Astrocyte (in vitro differentiated cells and primary cell): ENCODE results near the gene ZNF540. TPM values are rescaled to one million over a fixed set of nuclear protein-coding genes. Genes with fewer than 3 reads are reported as not detected.
A peak's percentile ranks its signal among the peaks of the same experiment; 100 is the strongest.

Experiments
- DNase-seq: peaks from one replicate; pipeline ENCODE4 v3.0.0-alpha.2; 2010; ENCODE audit warnings: low read depth
- FAIRE-seq: peaks from 2 replicates; lab custom pipeline; 2011; peaks lifted over from hg19 to GRCh38; lab: Jason Lieb, UNC
- H2AFZ ChIP-seq: 2 replicates; pipeline ENCODE4 v1.6.0; 2012; ENCODE audit warnings: low read depth, low read length, inconsistent platforms
- H3K27ac ChIP-seq: 2 replicates; pipeline ENCODE4 v1.5.1; 2011; ENCODE audit warnings: low read depth, low read length, inconsistent platforms
- H3K27me3 ChIP-seq: 2 replicates; pipeline ENCODE4 v1.6.0; 2011; ENCODE audit warnings: low read length, inconsistent platforms; ENCODE audit not compliant: insufficient read depth
- H3K36me3 ChIP-seq: 2 replicates; pipeline ENCODE4 v1.5.1; 2011; ENCODE audit warnings: low read length, inconsistent platforms; ENCODE audit not compliant: insufficient read depth
- H3K4me1 ChIP-seq: 2 replicates; pipeline ENCODE4 v1.5.1; 2011; ENCODE audit warnings: low read length, inconsistent platforms; ENCODE audit not compliant: insufficient read depth
- H3K4me2 ChIP-seq: 2 replicates; pipeline ENCODE4 v1.6.0; 2012; ENCODE audit warnings: low read length, inconsistent platforms
- H3K4me3 ChIP-seq: 2 replicates; pipeline ENCODE4 v1.5.1; 2011; ENCODE audit warnings: low read depth, mild to moderate bottlenecking, low read length, inconsistent platforms; ENCODE audit not compliant: insufficient read depth
- H3K79me2 ChIP-seq: 2 replicates; pipeline ENCODE4 v1.6.0; 2012; ENCODE audit warnings: mild to moderate bottlenecking, low read length, inconsistent platforms; ENCODE audit not compliant: insufficient read depth
- H3K9ac ChIP-seq: 2 replicates; pipeline ENCODE4 v1.6.0; 2012; ENCODE audit warnings: mild to moderate bottlenecking, low read length, inconsistent platforms
- H3K9me3 ChIP-seq: 2 replicates; pipeline ENCODE4 v1.5.1; 2012; ENCODE audit warnings: low read depth, mild to moderate bottlenecking, low read length, inconsistent platforms; ENCODE audit not compliant: insufficient read depth
- H4K20me1 ChIP-seq: 2 replicates; pipeline ENCODE4 v1.6.0; 2012; ENCODE audit warnings: low read length, inconsistent platforms; ENCODE audit not compliant: insufficient read depth
- H3K27ac Mint-ChIP-seq: one replicate; pipeline ENCODE4 v1.8.0; 2021; ENCODE audit warnings: mild to moderate bottlenecking, mixed read lengths; ENCODE audit not compliant: unreplicated experiment
- H3K27me3 Mint-ChIP-seq: one replicate; pipeline ENCODE4 v1.8.0; 2021; ENCODE audit warnings: low read depth, mixed read lengths; ENCODE audit not compliant: unreplicated experiment
- H3K36me3 Mint-ChIP-seq: one replicate; pipeline ENCODE4 v1.8.0; 2021; ENCODE audit warnings: low read depth, mixed read lengths; ENCODE audit not compliant: unreplicated experiment
- H3K4me1 Mint-ChIP-seq: one replicate; pipeline ENCODE4 v1.8.0; 2021; ENCODE audit warnings: low read depth, mixed read lengths; ENCODE audit not compliant: unreplicated experiment
- H3K4me3 Mint-ChIP-seq: one replicate; pipeline ENCODE4 v1.8.0; 2021; ENCODE audit warnings: mild to moderate bottlenecking, moderate library complexity, mixed read lengths; ENCODE audit not compliant: unreplicated experiment
- H3K9me3 Mint-ChIP-seq: one replicate; pipeline ENCODE4 v1.8.0; 2021; ENCODE audit warnings: mild to moderate bottlenecking, mixed read lengths; ENCODE audit not compliant: unreplicated experiment
- CTCF ChIP-seq: IDR thresholded peaks from 2 replicates; pipeline ENCODE4 v1.5.1; 2011; ENCODE audit warnings: low read depth, mild to moderate bottlenecking, inconsistent platforms, low read length, moderate library complexity; ENCODE audit not compliant: insufficient read depth
- EZH2 ChIP-seq: IDR thresholded peaks from 2 replicates; pipeline ENCODE4 v1.6.1; 2012; ENCODE audit warnings: mild to moderate bottlenecking, low read length, inconsistent platforms; ENCODE audit not compliant: insufficient read depth
- total RNA-seq: library from RNA; stranded (reverse); gene quantifications from 2 replicates; pipeline ENCODE4 v1.2.1, GENCODE V29; 2021

The ZNF540 gene
- total RNA-seq, 1 donor from 2014 or later = 0.66 TPM

GRCh38 chr19:37654118-37654517 lies 59.4 kb downstream of the ZNF540 start:
- peaks cover 58% of the 10 kb centered on the region for H3K79me2 ChIP-seq
- H2AFZ ChIP-seq = peak overlapping the region; percentile 100
- H3K4me3 ChIP-seq = peak overlapping the region; percentile 87
- DNase-seq = no peak
- H3K27me3 Mint-ChIP-seq = no peaks in the 10 kb centered on the region
- H3K9me3 Mint-ChIP-seq = peaks cover 6% of the 10 kb centered on the region
- peaks cover 2% of the 10 kb centered on the region for H3K4me1 Mint-ChIP-seq
- H3K27me3 ChIP-seq = no peaks in the 10 kb centered on the region
- H3K27ac ChIP-seq = peak overlapping the region; percentile 86
- peak overlapping the region; percentile 0 for H3K27ac Mint-ChIP-seq
- FAIRE-seq = no peak
- H3K4me3 Mint-ChIP-seq = peak overlapping the region; percentile 96
- peaks cover 14% of the 10 kb centered on the region for H3K4me1 ChIP-seq
- TF ChIP-seq EZH2 = no peak
- peaks cover 8% of the 10 kb centered on the region for H4K20me1 ChIP-seq
- H3K9me3 ChIP-seq = no peaks in the 10 kb centered on the region
- peak overlapping the region; percentile 97 for H3K4me2 ChIP-seq
- H3K9ac ChIP-seq = peak overlapping the region; percentile 89
- peaks cover 14% of the 10 kb centered on the region for H3K36me3 Mint-ChIP-seq
- no peaks in the 10 kb centered on the region for H3K36me3 ChIP-seq

- no peaks in the 10 kb centered on the region for H3K36me3 ChIP-seq
- H3K9ac ChIP-seq = peak overlapping the region; percentile 89
- peak overlapping the region; percentile 87 for H3K4me3 ChIP-seq
- Mint-ChIP-seq H3K27ac (peak overlapping the region; percentile 41), H3K4me1 (peaks cover 2% of the 10 kb centered on the region), H3K36me3 (peaks cover 8% of the 10 kb centered on the region), H3K9me3 (peaks cover 11% of the 10 kb centered on the region), H3K4me3 (peak overlapping the region; percentile 96), H3K27me3 (no peaks in the 10 kb centered on the region)
- peaks cover 14% of the 10 kb centered on the region for H3K4me1 ChIP-seq
- peaks cover 52% of the 10 kb centered on the region for H3K79me2 ChIP-seq
- H3K4me2 ChIP-seq = peak overlapping the region; percentile 97
- DNase-seq (peak; percentile 39), FAIRE-seq (no peak)
- H4K20me1 ChIP-seq = peaks cover 8% of the 10 kb centered on the region
- peak overlapping the region; percentile 100 for H2AFZ ChIP-seq
- no peak for TF ChIP-seq EZH2
- H3K9me3 ChIP-seq = no peaks in the 10 kb centered on the region
- no peaks in the 10 kb centered on the region for H3K27me3 ChIP-seq
- H3K27ac ChIP-seq = peak overlapping the region; percentile 86
Measured at GRCh38 chr19:37654629-37655300, 60.1 kb downstream of the ZNF540 start.

- Histone ChIP-seq H3K9me3 (no peaks in the 10 kb centered on the region), H3K4me2 (peak within 1 kb of the TSS; percentile 97), H3K4me3 (peak within 1 kb of the TSS; percentile 87), H3K36me3 (no peaks in the 10 kb centered on the region), H4K20me1 (peaks cover 8% of the 10 kb centered on the region), H3K27me3 (no peaks in the 10 kb centered on the region), H3K4me1 (peaks cover 14% of the 10 kb centered on the region), H3K79me2 (peaks cover 47% of the 10 kb centered on the region), H3K27ac (peak within 1 kb of the TSS; percentile 86), H2AFZ (peak within 1 kb of the TSS; percentile 100), H3K9ac (peak within 1 kb of the TSS; percentile 89)
- TF ChIP-seq CTCF = no peak
- no peak for TF ChIP-seq EZH2
- FAIRE-seq (no peak), DNase-seq (peak; percentile 70)
- Mint-ChIP-seq H3K4me1 (peaks cover 2% of the 10 kb centered on the region), H3K27ac (peak within 1 kb of the TSS; percentile 81), H3K4me3 (peak within 1 kb of the TSS; percentile 96), H3K27me3 (no peaks in the 10 kb centered on the region), H3K36me3 (peaks cover 4% of the 10 kb centered on the region), H3K9me3 (peaks cover 11% of the 10 kb centered on the region)
Measured at GRCh38 chr19:37655301-37655688, 60.6 kb downstream of the ZNF540 start, which contains the start of gene ZFP30. Gene ZFP30, minus strand, starts transcription at chr19:37655465. Its CDS starts 7,643 bp downstream, at chr19:37647822.
